ENCODE results near the gene MPL. TPM values are rescaled to one million over a fixed set of nuclear protein-coding genes. Genes with fewer than 3 reads are reported as not detected.

The MPL gene
- total RNA-seq, 3 donors from 2014 or later = not detected

DNA sequence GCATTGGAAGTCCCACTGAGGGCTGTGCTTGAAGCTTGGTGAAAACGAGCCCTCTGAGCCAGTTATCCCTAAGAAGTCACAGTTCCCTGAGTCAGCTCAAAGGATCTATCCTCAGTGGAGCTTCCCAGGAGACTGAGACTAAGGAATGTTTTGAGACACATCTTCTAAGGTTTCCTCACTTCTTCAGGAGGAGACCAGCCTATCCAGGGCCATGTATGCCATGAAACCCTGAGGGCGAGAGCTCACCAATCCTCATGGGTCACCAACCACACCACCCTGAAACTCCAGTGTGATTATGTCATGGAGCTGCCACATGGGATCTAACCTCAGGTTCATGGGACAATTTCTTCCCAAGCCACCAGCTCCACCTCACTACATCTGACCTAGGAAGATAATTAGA is 44.4 kb upstream of the MPL start:
- DNase-seq (ENCODE audit: low spot score in 2 of 2) = no peak
- intact Hi-C loops (cut with DNase I; ENCODE audit: low total_unique reads) = no loop called here
- TF ChIP-seq, protein P1, sequence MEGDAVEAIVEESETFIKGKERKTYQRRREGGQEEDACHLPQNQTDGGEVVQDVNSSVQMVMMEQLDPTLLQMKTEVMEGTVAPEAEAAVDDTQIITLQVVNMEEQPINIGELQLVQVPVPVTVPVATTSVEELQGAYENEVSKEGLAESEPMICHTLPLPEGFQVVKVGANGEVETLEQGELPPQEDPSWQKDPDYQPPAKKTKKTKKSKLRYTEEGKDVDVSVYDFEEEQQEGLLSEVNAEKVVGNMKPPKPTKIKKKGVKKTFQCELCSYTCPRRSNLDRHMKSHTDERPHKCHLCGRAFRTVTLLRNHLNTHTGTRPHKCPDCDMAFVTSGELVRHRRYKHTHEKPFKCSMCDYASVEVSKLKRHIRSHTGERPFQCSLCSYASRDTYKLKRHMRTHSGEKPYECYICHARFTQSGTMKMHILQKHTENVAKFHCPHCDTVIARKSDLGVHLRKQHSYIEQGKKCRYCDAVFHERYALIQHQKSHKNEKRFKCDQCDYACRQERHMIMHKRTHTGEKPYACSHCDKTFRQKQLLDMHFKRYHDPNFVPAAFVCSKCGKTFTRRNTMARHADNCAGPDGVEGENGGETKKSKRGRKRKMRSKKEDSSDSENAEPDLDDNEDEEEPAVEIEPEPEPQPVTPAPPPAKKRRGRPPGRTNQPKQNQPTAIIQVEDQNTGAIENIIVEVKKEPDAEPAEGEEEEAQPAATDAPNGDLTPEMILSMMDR (IDR thresholded peaks at IDR 0.05) = no peak
- TF ChIP-seq POLR2AphosphoS5 (IDR thresholded peaks at IDR 0.05) (no peak), POLR2A (IDR thresholded peaks at IDR 0.05) (no peak)
- Histone ChIP-seq H3K27ac (peak overlapping the region; percentile 74 to 89), H3K4me3 (no peak overlapping the region), H3K36me3 (no peaks in the 10 kb centered on the region), H3K9me3 (no peaks in the 10 kb centered on the region), H3K27me3 (no peaks in the 10 kb centered on the region), H3K4me1 (peaks cover 5 to 15% of the 10 kb centered on the region in 2 donors)

GRCh38 chr1:43293896-43294760 is 43.5 kb upstream of the MPL start:
- H3K4me3 ChIP-seq = no peak overlapping the region
- peak in 1 of 2 donors; percentile 45 for DNase-seq (ENCODE audit: low spot score in 2 of 2)
- peak overlapping the region; percentile 86 to 89 for H3K27ac ChIP-seq
- no peaks in the 10 kb centered on the region for H3K27me3 ChIP-seq
- no peaks in the 10 kb centered on the region for H3K36me3 ChIP-seq
- intact Hi-C loops (cut with DNase I; ENCODE audit: low total_unique reads) = no loop called here
- H3K9me3 ChIP-seq = no peaks in the 10 kb centered on the region
- peaks cover 5 to 15% of the 10 kb centered on the region in 2 donors for H3K4me1 ChIP-seq
- TF ChIP-seq, protein P1 (IDR thresholded peaks at IDR 0.05) = no peak
- TF ChIP-seq POLR2AphosphoS5 (IDR thresholded peaks at IDR 0.05) (no peak), POLR2A (IDR thresholded peaks at IDR 0.05) (no peak)

GRCh38 chr1:43294761-43295160 is 42.9 kb upstream of the MPL start:
- peaks cover 10 to 15% of the 10 kb centered on the region in 2 donors for H3K4me1 ChIP-seq
- no peaks in the 10 kb centered on the region for H3K36me3 ChIP-seq
- no peaks in the 10 kb centered on the region for H3K27me3 ChIP-seq
- peak overlapping the region; percentile 86 to 89 for H3K27ac ChIP-seq
- H3K4me3 ChIP-seq = no peak overlapping the region
- TF ChIP-seq POLR2A (IDR thresholded peaks at IDR 0.05) (no peak), POLR2AphosphoS5 (IDR thresholded peaks at IDR 0.05) (no peak)
- TF ChIP-seq, protein P1 (IDR thresholded peaks at IDR 0.05) = no peak
- no peaks in the 10 kb centered on the region for H3K9me3 ChIP-seq
- no peak for DNase-seq (ENCODE audit: low spot score in 2 of 2)
- intact Hi-C loops (cut with DNase I; ENCODE audit: low total_unique reads) = no loop called here

- intact Hi-C loops (cut with DNase I; ENCODE audit: low total_unique reads) = no loop called here
- H3K4me1 ChIP-seq = peaks cover 11 to 15% of the 10 kb centered on the region in 2 donors
These were observed 41.4 kb upstream of the MPL start for GRCh38 chr1:43296207-43296606.

DNA sequence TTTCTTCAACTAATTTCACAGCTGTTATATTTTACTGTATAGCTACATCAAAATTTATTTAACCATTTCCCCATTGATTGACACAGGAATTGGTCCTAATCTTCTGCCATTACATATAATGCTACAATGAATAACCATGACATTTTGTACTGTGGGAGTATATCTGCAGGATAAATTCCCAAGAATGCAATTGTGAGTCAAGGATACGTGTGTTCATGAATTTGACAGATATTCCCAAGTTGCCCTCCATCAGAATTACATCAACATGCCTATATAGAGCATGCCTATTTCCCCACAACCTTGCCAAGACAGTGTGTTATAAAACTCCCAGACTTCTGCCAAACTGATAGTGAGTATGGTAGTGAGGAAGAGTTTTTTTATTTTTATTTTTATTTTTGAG is 39.6 kb upstream of the MPL start:
- no peaks in the 10 kb centered on the region for H3K27me3 ChIP-seq
- no peak for DNase-seq (ENCODE audit: low spot score in 2 of 2)
- no peaks in the 10 kb centered on the region for H3K36me3 ChIP-seq
- H3K4me3 ChIP-seq = no peak overlapping the region
- no peak overlapping the region for H3K27ac ChIP-seq
- no peaks in the 10 kb centered on the region for H3K9me3 ChIP-seq
- intact Hi-C loops (cut with DNase I; ENCODE audit: low total_unique reads) = no loop called here
- TF ChIP-seq POLR2A (IDR thresholded peaks at IDR 0.05) (no peak), POLR2AphosphoS5 (IDR thresholded peaks at IDR 0.05) (no peak)
- TF ChIP-seq, protein P1 (IDR thresholded peaks at IDR 0.05) = no peak
- H3K4me1 ChIP-seq = peaks cover 11 to 15% of the 10 kb centered on the region in 2 donors

More at GRCh38 chr1:43296207-43296606, 41.4 kb upstream of the MPL start:
- Histone ChIP-seq H3K9me3 (no peaks in the 10 kb centered on the region), H3K27ac (peak overlapping the region; percentile 86 to 89), H3K36me3 (no peaks in the 10 kb centered on the region), H3K4me3 (no peak overlapping the region), H3K27me3 (no peaks in the 10 kb centered on the region)
- no peak for TF ChIP-seq POLR2AphosphoS5 (IDR thresholded peaks at IDR 0.05)
- no peak for TF ChIP-seq POLR2A (IDR thresholded peaks at IDR 0.05)
- TF ChIP-seq, protein P1 (IDR thresholded peaks at IDR 0.05) = no peak
- DNase-seq (ENCODE audit: low spot score in 2 of 2) = no peak
